ENCODE results near the gene VMAC.

The VMAC gene

DNA sequence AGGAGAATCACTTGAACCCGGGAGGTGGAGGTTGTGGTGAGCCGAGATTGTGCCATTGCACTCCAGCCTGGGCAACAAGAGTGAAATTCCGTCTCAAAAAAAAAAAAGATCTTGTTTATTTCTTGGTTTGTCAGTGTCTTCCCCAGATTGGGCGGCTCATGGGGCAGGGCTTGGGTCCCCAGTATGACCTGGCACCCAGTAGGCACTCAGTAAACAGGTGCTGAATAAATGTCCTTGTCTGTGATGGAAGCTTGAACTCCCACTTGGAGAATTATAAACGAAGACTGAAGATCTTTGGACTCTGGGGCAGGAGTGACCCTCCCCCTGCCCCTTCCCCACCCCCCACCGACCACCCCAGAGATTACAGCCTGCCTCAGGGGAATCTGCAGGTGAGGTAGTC, 24.5 kb upstream of the VMAC start:
- Histone ChIP-seq H4K20me1 (ENCODE audit: control insufficient read depth, insufficient read depth, low read depth, low read length) (no peaks in the 10 kb centered on the region), H3K9me3 (ENCODE audit: control insufficient read depth, insufficient read depth, low read length) (no peaks in the 10 kb centered on the region), H3K4me1 (ENCODE audit: control insufficient read depth, low read length) (no peaks in the 10 kb centered on the region), H3K4me2 (ENCODE audit: low read length) (no peak overlapping the region), H3K27ac (ENCODE audit: low read depth, low read length) (no peak overlapping the region), H3K79me2 (ENCODE audit: control insufficient read depth, low read length) (no peaks in the 10 kb centered on the region), H3F3A (ENCODE audit: control insufficient read depth, insufficient read depth) (no peaks in the 10 kb centered on the region), H3K36me3 (ENCODE audit: control insufficient read depth, low read length) (no peaks in the 10 kb centered on the region), H3K4me3 (ENCODE audit: low read length) (no peak overlapping the region), H3K9me2 (replicated peaks; ENCODE audit: control insufficient read depth, low read length) (no peaks in the 10 kb centered on the region), H3K27me3 (ENCODE audit: control insufficient read depth, low read length) (no peaks in the 10 kb centered on the region)
- TF ChIP-seq, protein P1, sequence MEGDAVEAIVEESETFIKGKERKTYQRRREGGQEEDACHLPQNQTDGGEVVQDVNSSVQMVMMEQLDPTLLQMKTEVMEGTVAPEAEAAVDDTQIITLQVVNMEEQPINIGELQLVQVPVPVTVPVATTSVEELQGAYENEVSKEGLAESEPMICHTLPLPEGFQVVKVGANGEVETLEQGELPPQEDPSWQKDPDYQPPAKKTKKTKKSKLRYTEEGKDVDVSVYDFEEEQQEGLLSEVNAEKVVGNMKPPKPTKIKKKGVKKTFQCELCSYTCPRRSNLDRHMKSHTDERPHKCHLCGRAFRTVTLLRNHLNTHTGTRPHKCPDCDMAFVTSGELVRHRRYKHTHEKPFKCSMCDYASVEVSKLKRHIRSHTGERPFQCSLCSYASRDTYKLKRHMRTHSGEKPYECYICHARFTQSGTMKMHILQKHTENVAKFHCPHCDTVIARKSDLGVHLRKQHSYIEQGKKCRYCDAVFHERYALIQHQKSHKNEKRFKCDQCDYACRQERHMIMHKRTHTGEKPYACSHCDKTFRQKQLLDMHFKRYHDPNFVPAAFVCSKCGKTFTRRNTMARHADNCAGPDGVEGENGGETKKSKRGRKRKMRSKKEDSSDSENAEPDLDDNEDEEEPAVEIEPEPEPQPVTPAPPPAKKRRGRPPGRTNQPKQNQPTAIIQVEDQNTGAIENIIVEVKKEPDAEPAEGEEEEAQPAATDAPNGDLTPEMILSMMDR (IDR thresholded peaks at IDR 0.05; ENCODE audit: low read depth, low read length, poor library complexity, severe bottlenecking), result no peak
- no peak for TF ChIP-seq EZH2phosphoT487 (IDR thresholded peaks at IDR 0.05; ENCODE audit: borderline replicate concordance, low read length)

DNA sequence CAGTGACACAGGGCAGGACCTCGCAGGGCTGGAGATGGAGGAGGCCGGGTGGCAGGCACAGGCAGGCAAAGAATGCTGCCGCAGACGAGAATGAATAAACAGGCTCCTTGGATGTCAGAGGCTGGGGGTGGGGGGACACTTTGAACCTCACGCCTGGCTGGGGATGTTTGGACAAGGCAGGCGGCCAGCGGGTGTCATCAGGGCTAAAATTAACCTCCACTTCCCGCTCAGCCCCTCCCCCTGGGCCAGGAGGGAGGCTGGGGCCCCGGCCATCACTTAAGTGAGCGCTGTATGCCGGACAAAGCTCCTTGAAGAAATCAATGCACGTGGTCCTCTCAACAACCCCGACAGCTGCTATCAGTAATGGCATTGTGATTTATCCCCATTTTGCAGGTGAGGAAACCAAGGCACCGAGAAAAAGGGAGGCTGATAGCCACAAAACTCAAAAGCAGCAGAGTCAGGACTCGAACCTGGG, 24.0 kb upstream of the VMAC start:
- no peak overlapping the region for H3K4me3 ChIP-seq (ENCODE audit: low read length)

DNA sequence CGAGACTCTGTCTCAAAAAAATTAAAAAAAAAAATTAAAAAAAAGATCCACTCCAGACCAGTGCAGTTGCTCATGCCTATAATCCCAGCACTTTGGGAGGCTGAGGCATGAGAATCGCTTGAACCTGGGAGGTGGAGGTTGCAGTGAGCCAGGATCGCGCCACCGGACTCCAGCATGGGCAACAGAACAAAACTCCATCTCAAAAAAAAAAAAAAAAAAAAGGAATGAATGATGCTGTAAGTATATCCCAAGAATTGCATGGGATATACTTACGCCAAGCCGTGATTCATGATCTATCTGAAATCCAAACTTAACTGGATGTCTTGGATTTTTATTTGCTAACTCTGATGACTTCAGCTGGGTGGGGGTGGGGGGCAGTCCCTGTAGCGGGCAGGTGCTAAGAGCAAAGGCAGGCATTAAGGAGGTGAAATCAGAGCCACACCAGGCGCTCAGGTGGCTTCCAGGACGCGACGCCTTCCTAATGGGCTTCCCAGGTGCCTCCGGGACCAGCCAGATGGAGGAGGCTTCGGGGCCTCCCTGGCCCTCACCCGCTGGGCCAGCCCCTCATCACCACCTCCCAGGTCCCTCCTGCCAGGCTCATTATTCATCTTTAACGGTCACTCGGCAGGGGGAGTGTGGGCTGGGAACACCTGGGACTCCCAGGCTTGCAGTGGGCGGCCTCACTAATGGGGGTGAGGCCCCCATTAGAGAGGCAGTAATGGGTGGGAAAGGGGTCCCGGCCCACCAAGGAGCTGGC, 23.0 kb upstream of the VMAC start:
- Histone ChIP-seq H3K4me3 (ENCODE audit: low read length) (no peak overlapping the region), H3K9me3 (ENCODE audit: control insufficient read depth, insufficient read depth, low read length) (no peaks in the 10 kb centered on the region), H3F3A (ENCODE audit: control insufficient read depth, insufficient read depth) (no peaks in the 10 kb centered on the region), H4K20me1 (ENCODE audit: control insufficient read depth, insufficient read depth, low read depth, low read length) (no peaks in the 10 kb centered on the region), H3K79me2 (ENCODE audit: control insufficient read depth, low read length) (no peaks in the 10 kb centered on the region), H3K4me1 (ENCODE audit: control insufficient read depth, low read length) (no peaks in the 10 kb centered on the region), H3K27me3 (ENCODE audit: control insufficient read depth, low read length) (no peaks in the 10 kb centered on the region), H3K4me2 (ENCODE audit: low read length) (no peak overlapping the region), H3K27ac (ENCODE audit: low read depth, low read length) (no peak overlapping the region), H3K9me2 (replicated peaks; ENCODE audit: control insufficient read depth, low read length) (no peaks in the 10 kb centered on the region), H3K36me3 (ENCODE audit: control insufficient read depth, low read length) (no peaks in the 10 kb centered on the region)
- TF ChIP-seq, protein P1 (IDR thresholded peaks at IDR 0.05; ENCODE audit: low read depth, low read length, poor library complexity, severe bottlenecking), result no peak
- no peak for TF ChIP-seq EZH2phosphoT487 (IDR thresholded peaks at IDR 0.05; ENCODE audit: borderline replicate concordance, low read length)

More for the DNA sequence above, 24.0 kb upstream of the VMAC start:
- Histone ChIP-seq H3K27me3 (ENCODE audit: control insufficient read depth, low read length) (no peaks in the 10 kb centered on the region), H3F3A (ENCODE audit: control insufficient read depth, insufficient read depth) (no peaks in the 10 kb centered on the region), H3K9me3 (ENCODE audit: control insufficient read depth, insufficient read depth, low read length) (no peaks in the 10 kb centered on the region), H3K4me1 (ENCODE audit: control insufficient read depth, low read length) (no peaks in the 10 kb centered on the region), H3K27ac (ENCODE audit: low read depth, low read length) (no peak overlapping the region), H3K4me2 (ENCODE audit: low read length) (no peak overlapping the region), H3K36me3 (ENCODE audit: control insufficient read depth, low read length) (no peaks in the 10 kb centered on the region), H3K79me2 (ENCODE audit: control insufficient read depth, low read length) (no peaks in the 10 kb centered on the region), H3K9me2 (replicated peaks; ENCODE audit: control insufficient read depth, low read length) (no peaks in the 10 kb centered on the region), H4K20me1 (ENCODE audit: control insufficient read depth, insufficient read depth, low read depth, low read length) (no peaks in the 10 kb centered on the region)
- TF ChIP-seq EZH2phosphoT487 (IDR thresholded peaks at IDR 0.05; ENCODE audit: borderline replicate concordance, low read length), result no peak
- TF ChIP-seq, protein P1 (IDR thresholded peaks at IDR 0.05; ENCODE audit: low read depth, low read length, poor library complexity, severe bottlenecking), result no peak

Data from DOHH2 (cell line).